ENCODE results near the gene GGT5. TPM values are rescaled to one million over a fixed set of nuclear protein-coding genes. Genes with fewer than 3 reads are reported as not detected.
"Not testable (repeated sequence)": the region's sequence is repeated elsewhere in the genome, so short reads cannot be mapped to it uniquely, and the experiment has no call there.

Gene GGT5
- total RNA-seq, 1 donor from 2014 or later, result 2.9 TPM

DNA sequence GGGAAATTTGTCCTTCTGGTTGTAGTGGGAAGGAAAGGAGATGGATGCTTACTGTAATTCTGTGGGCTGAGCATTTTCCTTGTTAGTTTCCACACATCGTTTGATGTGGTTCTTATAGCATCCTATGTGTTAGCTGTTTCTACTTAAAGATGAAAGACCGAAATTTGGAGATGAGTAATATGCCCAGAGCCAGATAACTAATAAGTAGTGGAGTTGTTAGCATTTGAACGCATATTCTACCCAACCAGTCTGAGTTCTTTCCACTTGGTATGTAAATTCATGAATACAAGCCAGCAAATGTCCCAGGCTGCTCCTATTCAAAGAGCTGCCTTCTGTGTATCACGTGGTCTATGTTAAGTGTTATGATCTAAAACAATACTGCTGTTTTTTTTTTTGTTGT lies 40.4 kb upstream of the GGT5 start:
- no peak for DNase-seq (ENCODE audit: low spot score in 2 of 2, unreplicated experiment in 2 of 2)
- Mint-ChIP-seq H3K4me1 (peaks cover 60% of the 10 kb centered on the region), H3K9me3 (no peaks in the 10 kb centered on the region), H3K36me3 (no peaks in the 10 kb centered on the region), H3K27me3 (ENCODE audit: low read depth) (no peaks in the 10 kb centered on the region), H3K4me3 (no peak overlapping the region), H3K27ac (peak overlapping the region; percentile 24)
- TF ChIP-seq, protein P1, sequence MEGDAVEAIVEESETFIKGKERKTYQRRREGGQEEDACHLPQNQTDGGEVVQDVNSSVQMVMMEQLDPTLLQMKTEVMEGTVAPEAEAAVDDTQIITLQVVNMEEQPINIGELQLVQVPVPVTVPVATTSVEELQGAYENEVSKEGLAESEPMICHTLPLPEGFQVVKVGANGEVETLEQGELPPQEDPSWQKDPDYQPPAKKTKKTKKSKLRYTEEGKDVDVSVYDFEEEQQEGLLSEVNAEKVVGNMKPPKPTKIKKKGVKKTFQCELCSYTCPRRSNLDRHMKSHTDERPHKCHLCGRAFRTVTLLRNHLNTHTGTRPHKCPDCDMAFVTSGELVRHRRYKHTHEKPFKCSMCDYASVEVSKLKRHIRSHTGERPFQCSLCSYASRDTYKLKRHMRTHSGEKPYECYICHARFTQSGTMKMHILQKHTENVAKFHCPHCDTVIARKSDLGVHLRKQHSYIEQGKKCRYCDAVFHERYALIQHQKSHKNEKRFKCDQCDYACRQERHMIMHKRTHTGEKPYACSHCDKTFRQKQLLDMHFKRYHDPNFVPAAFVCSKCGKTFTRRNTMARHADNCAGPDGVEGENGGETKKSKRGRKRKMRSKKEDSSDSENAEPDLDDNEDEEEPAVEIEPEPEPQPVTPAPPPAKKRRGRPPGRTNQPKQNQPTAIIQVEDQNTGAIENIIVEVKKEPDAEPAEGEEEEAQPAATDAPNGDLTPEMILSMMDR (IDR thresholded peaks at IDR 0.05; ENCODE audit: unreplicated experiment), result no peak

DNA sequence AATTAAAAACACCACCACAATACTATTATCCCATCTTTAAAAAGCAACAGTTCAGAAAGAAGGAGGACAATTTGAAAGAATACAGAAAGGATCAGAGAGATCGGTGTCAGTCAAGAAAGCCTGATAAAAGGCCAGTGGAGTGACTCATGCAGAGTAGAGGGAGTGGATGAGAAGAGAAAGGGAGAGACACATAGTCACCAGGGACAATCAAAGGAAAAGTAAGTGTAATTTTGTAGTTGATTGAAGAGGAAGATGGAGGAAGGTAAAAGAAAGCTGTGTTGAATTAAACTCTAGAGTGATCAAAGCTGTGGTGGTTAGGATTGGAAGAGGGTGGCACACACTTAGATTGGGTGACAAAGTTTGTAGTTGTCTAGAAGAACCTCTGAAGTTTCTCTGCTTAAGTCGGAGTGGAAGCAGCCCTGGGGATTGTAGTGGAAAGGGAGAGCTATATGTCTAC lies 39.9 kb upstream of the GGT5 start:
- peaks cover 55% of the 10 kb centered on the region for H3K4me1 Mint-ChIP-seq

DNA sequence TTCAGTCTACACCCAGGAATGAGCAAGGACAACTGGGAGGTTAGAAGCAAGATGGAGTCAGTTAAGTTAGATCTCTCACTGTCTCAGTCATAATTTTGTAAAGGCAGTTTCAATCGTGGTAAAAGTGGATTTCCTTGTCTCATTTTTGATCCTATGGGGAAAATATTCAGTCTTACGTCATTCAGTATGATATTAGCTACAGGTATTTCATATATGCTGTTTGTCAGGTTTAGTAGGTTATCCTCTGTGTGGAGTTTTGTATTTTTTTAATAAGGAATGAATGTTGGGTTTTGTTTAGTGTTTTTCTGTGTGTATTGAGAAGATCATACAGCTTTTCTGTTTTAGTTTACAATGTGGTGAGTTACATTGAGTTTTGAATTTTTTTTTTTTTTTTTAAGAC lies 37.5 kb upstream of the GGT5 start:
- Mint-ChIP-seq H3K27ac (peak overlapping the region; percentile 97), H3K4me1 (peaks cover 43% of the 10 kb centered on the region), H3K9me3 (no peaks in the 10 kb centered on the region), H3K27me3 (ENCODE audit: low read depth) (no peaks in the 10 kb centered on the region), H3K36me3 (no peaks in the 10 kb centered on the region), H3K4me3 (no peak overlapping the region)
- TF ChIP-seq, protein P1 (IDR thresholded peaks at IDR 0.05; ENCODE audit: unreplicated experiment), result no peak
- no peak for DNase-seq (ENCODE audit: low spot score in 2 of 2, unreplicated experiment in 2 of 2)

More for the DNA sequence above, 39.9 kb upstream of the GGT5 start:
- no peak overlapping the region for H3K4me3 Mint-ChIP-seq
- H3K27ac Mint-ChIP-seq, result peak overlapping the region; percentile 24
- H3K9me3 Mint-ChIP-seq, result no peaks in the 10 kb centered on the region
- DNase-seq (ENCODE audit: low spot score in 2 of 2, unreplicated experiment in 2 of 2), result no peak
- no peaks in the 10 kb centered on the region for H3K36me3 Mint-ChIP-seq
- H3K27me3 Mint-ChIP-seq (ENCODE audit: low read depth), result no peaks in the 10 kb centered on the region
- TF ChIP-seq, protein P1 (IDR thresholded peaks at IDR 0.05; ENCODE audit: unreplicated experiment), result no peak

DNA sequence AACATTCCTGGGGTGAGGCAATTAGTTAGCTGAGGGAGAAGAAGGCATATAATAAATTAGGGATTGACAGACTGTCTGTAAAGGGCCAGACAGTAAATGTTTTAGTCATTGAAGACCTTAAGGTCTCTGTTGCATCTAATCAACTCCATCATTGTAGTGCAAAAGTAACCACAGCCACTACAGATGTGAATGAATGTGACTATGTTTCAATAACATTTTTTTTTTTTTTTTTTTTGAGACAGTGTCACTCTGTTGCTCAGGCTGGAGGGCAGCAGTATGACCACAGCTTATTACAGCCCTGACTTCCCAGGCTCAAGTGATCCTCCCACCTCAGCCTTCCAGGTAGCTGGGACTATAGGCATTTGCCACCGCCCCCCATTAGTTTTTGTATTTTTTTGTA lies 35.5 kb upstream of the GGT5 start:
- H3K9me3 Mint-ChIP-seq; H3K4me3 Mint-ChIP-seq; DNase-seq (ENCODE audit: low spot score in 2 of 2, unreplicated experiment in 2 of 2); H3K27me3 Mint-ChIP-seq (ENCODE audit: low read depth); H3K36me3 Mint-ChIP-seq; H3K27ac Mint-ChIP-seq: not testable (repeated sequence)
- peaks cover 35% of the 10 kb centered on the region for H3K4me1 Mint-ChIP-seq

DNA sequence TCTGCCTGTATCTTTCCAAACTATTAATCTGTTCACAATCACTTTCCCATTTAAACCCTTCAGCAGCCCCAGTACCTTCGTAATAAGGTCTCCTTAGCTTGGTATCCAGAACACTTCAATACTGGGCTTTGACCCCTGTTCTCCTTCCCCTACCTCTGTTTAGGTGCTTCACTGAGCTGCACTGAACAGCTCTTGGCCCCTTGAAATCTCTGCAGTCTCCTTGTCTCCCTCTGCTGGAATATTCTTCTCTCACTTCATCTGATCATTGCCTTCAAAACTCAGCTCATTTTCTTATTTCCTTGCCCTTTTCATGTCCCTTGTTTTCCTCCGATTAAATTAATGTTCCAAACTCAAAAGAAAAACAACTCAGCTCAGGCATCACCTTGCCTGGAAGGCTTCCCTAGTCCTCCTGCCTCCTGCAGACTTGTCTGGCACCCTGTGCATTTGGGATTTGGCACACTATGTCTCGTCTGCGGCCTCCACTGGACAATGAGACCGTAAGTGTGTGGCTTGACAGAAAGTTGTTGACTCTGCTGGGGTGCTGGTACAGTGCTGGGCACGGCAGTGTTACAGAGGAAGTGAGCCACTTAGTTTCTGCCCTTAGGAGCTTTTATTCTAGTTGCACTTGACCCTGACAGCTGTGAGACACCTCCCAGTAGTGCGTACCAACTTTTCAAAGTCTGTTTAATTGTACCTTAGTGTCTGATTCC lies 30.0 kb upstream of the GGT5 start:
- not testable (repeated sequence) for H3K4me3 Mint-ChIP-seq; H3K36me3 Mint-ChIP-seq; H3K27me3 Mint-ChIP-seq (ENCODE audit: low read depth); H3K9me3 Mint-ChIP-seq; DNase-seq (ENCODE audit: low spot score in 2 of 2, unreplicated experiment in 2 of 2)
- peak overlapping the region; percentile 76 for H3K27ac Mint-ChIP-seq
- peaks cover 32% of the 10 kb centered on the region for H3K4me1 Mint-ChIP-seq

DNA sequence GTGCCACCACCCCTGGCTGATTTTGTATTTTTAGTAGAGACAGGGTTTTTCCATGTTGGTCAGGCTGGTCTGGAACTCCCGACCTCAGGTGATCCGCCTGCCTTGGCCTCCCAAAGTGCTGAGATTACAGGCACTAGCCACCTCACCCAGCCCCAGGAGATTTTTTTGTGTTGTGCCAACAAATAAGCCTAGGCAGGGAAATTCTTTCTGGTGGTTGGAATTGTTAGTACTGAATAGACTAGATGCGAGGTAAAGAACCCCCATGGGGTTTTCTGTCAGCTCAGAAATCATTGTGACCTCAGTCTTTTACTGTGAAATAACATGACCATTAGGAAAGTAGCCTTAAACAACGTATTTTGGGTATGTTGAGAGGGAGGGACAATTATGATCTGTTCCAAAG lies 29.0 kb upstream of the GGT5 start:
- not testable (repeated sequence) for DNase-seq (ENCODE audit: low spot score in 2 of 2, unreplicated experiment in 2 of 2); H3K9me3 Mint-ChIP-seq; H3K4me3 Mint-ChIP-seq; H3K36me3 Mint-ChIP-seq; H3K27me3 Mint-ChIP-seq (ENCODE audit: low read depth)
- H3K4me1 Mint-ChIP-seq, result peaks cover 32% of the 10 kb centered on the region
- peak overlapping the region; percentile 71 for H3K27ac Mint-ChIP-seq

DNA sequence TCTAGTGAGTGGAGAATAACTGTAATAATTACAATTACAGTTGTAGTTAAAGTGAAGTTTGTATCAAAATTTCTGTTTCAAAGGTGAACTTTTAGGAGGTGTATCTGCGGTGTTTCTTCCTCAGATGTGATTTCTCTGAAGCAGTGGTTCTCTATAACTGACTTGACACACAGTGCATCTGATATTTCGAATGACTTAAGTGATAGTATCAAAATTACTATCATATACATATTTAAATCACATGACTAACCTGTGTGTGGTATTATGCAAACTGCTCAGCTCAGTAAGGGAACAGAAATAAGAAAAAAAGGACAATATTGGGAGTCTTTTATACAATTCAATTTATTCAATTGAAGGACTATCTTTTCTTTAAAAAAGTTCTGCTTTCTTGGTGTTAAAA lies 28.1 kb upstream of the GGT5 start:
- not testable (repeated sequence) for H3K27me3 Mint-ChIP-seq (ENCODE audit: low read depth); H3K27ac Mint-ChIP-seq; DNase-seq (ENCODE audit: low spot score in 2 of 2, unreplicated experiment in 2 of 2); H3K9me3 Mint-ChIP-seq; H3K36me3 Mint-ChIP-seq; H3K4me3 Mint-ChIP-seq
- H3K4me1 Mint-ChIP-seq, result peaks cover 32% of the 10 kb centered on the region
